NCI-H1417 treated with DMSO at 0.1 percent for 48 hours (cell line): Measurements from ENCODE around the gene SHISA9.
"Not testable (repeated sequence)": the region's sequence is repeated elsewhere in the genome, so short reads cannot be mapped to it uniquely, and the experiment has no call there.

ENCODE experiments used
- DNase-seq: peaks from one replicate; lab custom pipeline; 2025; lab: John Stamatoyannopoulos, UW

The SHISA9 gene

DNA sequence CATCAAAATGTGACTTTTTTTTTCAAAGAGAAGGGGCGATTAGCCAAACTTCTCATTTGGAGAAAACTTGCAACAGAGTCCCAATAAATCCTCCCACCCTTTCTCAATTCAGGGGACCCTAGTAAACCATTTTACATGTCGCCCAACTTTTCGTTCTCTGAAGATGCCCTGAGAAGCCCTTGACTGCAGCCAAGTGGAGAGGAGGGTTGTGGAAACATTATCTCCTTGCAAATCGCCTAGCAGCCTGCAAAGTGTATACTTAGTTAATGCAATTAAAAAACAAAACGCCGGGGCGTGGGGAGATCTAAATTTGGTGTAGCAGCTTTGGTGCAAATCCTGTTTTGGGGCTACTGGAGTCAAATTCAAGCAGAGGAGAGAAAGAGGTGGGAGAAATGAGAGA, 1.2 kb upstream of the SHISA9 start:
- DNase-seq, result no peak

DNA sequence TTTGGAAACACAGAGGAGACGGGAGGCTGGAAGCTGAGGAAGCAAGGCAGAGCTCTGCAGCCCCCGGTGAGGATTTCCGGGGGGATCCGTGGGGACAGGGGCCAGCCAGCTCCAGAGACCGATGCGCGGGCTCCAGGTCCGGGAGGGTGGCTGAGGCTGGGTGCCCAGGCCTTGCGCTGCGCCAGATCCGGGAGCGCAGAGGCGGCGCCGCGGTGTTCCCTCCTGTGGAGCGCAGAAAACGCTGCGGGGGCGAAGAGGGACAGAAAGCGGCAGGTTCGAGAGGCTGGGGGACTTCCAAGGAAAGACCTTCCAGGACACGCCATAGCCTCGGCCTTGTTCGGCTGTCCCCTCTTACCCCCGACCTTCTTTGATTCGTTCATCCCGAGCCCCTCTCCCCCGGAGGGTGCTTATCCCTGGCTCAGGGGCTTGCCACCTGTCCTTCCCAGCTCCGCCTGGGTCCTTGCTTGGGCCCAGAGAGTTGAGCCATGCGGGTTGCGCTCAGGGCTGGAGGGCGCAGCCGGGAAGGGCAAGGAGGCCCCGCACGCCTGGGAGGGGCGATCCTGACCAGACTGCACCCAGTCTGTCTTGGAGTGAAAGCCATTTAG, 697 bp upstream of the SHISA9 start:
- no peak for DNase-seq

DNA sequence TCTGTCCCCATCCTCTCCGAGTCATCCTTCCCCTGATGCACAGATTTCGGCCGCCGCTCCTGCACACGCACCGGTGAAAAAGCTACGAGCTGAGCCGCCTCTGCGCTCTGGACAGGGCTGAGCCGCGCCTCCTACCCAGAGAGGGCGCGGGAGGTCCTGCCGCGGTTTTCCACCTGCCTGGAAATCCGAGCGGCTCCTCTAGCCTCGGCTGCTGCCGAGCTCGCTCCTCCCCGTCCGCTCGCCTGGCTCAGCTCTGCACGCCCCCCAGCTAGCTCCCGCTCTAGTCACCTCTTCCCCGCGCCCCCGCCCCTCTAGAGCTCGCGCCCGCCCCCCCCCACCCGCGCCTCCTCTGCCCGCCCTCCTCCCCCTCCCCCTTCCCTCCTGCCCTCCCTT, 198 bp upstream of the SHISA9 start:
- no peak for DNase-seq

GRCh38 chr16:12902511-12903372, 1.3 kb downstream of the SHISA9 start:
- DNase-seq, result no peak

GRCh38 chr16:12903407-12904328, 2.3 kb downstream of the SHISA9 start:
- DNase-seq, result no peak

- DNase-seq, result no peak
Observed at GRCh38 chr16:12904329-12904671, 2.9 kb downstream of the SHISA9 start.

DNA sequence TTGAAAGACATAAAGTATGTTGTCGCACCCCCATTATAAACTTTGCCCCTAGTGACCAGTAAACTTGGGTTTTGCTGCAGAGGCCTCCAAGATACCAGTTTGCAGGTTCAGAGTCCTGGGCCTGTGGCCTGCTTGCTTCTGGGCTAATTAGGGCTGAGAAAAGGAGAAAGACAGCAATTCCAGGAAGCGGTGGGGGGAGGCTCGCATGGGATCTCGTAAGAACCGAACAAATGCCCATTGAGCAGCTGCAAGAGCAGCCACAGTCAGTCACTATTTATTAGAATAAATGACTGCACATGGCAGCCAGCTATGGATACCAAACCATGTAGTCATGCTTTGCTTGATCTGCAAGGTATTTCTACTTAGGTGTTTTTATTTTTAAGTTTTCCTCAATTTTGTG, 4.9 kb downstream of the SHISA9 start:
- no peak for DNase-seq

DNA sequence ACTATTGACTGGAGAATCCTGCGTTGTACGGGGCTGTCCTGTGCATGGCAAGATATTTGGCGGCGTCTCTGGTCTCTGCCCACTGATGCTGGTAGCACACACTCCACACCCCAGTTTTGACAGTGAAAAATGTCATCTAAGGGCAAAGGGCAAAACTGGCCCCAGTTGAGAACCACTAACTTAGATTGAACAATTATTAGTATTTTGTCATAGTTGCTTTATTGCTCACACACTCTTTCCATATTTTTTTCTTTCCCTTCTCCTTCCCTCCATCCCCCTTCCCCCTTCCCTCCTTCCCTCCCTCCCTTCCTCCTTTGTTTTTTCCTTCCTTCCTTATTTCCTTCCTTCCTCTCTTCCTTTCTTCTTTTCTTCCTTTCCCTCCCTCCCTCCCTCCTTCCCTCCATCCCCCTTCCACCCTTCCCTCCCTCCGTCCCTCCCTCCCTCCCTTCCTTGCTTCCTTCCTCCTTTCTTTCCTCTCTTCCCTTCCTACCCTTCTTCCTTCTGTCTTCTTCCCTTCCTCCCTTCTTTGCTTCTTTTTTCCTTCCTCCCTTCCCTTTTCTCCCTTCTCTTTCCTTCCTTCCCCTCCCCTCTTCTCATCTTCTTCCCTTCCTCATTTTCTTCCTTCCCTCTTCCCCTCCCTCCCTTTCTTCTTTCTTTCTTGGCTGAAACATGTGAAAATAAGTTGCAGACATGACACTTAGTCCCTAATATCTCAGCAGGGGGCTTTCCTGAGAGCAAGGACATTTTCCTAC, 5.5 kb downstream of the SHISA9 start:
- DNase-seq, result no peak

DNA sequence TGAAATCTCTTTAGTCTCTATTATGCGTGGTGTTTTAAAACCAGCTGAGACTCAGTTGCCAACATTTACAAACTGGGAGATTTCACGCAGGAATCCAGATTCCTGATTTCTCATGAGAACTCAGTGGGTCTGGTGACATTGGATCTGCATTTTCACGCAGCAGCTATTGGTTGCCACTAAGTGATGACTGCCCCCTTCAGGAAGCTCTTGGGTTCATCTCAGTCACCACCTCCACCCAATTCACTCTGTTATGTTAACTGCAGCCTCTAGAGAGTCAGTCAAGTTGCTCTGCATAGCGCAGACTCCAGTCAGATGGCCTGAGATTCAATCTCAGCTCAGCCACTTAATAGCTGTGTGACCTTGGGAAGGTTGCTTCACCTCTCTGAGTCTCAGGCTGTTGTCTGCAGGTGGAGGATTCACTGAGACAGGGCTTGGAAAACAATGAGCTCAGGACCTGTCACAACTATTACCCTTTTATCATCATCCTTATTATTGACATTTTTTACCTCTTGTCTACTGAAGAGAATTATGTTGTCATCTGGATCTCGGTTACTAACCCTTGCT, 6.4 kb downstream of the SHISA9 start:
- no peak for DNase-seq

GRCh38 chr16:12917246-12917645, 15.8 kb downstream of the SHISA9 start:
- DNase-seq, result no peak

DNA sequence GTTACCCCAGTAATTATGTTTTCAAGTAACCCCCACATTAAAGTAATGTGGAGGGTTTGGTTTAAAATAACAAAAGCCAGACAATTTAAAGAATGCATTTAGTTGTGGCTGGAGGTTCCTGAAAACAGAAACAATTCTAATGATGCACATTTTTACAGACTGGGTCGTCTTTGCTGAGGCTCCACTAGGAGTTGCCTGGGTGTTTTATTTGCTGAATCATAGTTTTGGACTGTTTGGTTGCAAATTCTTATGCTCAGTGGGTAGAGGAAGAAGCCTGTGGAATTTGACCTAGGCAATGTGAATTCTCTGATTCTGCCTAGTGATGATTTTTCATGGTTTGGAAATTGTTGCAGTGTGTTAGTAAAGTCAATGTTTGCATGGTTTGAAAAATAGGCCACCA, 16.3 kb downstream of the SHISA9 start:
- no peak for DNase-seq

DNA sequence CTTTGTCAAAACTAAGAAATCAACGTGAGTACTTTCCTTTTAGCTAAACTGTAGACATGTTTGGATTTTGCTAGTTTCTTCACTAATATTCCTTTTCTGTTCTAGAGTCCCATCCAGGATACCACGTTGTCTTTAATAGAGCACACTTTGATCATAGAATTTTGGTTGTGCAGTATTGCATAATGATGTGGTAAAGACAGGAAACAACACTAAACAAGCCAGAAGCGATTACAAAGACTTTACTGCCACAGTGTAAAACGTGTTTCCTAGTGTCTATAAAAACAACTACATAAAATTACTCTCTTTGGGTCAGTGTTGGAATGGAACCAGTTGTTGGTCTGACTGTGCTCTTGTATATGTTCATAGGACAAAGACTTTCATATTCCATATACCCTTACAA, 19.3 kb downstream of the SHISA9 start:
- DNase-seq, result no peak

GRCh38 chr16:12923640-12924039, 22.2 kb downstream of the SHISA9 start:
- not testable (repeated sequence) for DNase-seq

- no peak for DNase-seq
Observed at GRCh38 chr16:12925026-12925800, 23.8 kb downstream of the SHISA9 start.

- no peak for DNase-seq
Observed at GRCh38 chr16:12927591-12927990, 26.2 kb downstream of the SHISA9 start.

GRCh38 chr16:12930881-12931280, 29.5 kb downstream of the SHISA9 start:
- no peak for DNase-seq

DNA sequence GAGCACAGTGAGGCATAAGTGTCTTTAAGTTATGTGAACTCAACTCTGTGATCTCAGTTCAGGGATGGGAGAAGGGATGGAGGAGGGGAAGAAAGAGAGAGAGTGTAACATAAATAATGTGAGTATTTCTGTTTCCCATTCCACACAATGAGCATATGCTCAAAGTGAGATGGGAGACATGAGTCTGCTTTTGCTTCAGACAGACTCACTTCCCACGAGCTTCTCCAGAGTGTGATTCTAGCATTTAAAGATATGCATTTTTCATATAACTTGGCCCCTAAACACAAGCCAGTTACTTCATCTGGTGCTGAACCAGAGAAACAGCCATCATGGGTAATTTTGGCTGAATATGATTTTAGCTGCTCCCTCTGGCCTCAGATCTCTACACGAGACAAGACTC, 35.0 kb downstream of the SHISA9 start:
- DNase-seq, result no peak

DNA sequence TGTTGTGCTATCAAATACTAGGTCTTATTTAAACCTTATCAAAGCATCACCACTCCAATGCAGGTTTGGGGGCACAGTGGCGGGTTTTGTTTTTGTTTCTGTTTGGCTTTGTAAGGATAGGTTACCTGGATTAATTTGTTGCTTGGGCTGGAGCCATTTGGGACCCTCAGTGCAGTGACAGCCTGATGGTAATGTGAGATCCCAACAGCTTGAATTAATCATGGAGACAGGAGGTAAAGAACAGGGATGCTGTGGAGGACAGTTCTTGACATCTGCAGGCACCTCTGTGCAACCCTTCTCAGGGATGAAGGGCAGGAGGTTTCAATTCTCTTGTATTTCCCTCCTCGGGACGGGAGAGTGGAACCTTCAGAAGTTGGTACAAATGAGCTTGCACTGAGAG, 40.5 kb downstream of the SHISA9 start:
- no peak for DNase-seq

- no peak for DNase-seq
Observed at GRCh38 chr16:12942861-12943260, 41.5 kb downstream of the SHISA9 start.

DNA sequence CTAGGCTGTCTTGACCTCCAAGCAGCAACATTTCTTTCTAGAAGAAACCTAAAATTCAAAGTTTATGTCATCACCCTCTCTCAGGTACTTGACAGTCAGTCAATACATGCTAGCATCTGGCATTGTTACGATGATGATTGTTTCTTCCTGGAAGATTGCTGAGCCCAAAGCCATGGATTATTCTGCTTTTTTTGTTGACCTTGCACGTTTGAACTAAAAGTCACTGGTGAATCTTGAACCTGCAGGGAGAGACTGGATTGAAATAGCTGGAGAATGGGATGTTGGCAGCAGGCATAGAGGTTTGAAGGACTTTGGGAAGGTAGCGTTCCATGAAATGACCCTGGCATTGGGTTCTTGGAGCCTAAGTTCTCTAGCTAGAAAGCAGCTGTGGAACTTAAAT, 42.9 kb downstream of the SHISA9 start:
- DNase-seq, result no peak

DNA sequence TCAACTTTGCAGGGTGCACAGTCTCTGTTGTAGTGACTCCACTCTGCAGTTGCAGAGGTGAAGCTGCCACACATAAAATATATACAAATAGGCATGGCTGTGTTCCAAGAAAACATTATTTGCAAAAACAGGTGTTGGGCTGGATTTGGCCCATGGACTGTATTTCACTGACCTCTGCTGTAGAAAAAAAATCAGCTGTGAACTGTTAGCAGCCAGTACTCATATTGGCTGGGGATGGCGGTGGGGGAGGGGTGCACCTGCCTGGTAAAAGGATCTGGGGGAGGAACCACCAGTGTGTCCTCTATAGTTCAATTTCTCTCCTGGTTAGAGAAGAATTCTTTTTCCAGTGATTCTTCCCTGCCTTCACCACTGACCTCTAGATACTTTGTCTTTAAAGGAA, 50.0 kb downstream of the SHISA9 start:
- DNase-seq, result no peak
